C4-2B (cell line): ENCODE results near the gene BIN1.

ENCODE experiments used
- ZFX ChIP-seq: fragments of 450-650 bp; IDR thresholded peaks from 2 replicates; pipeline ENCODE4 v1.6.1; 2017
- TF ChIP-seq, protein P1 (sequence below): fragments of 450-650 bp; conservative IDR thresholded peaks from 2 replicates; pipeline ENCODE4 v1.5.1; 2017; ENCODE audit warnings: mild to moderate bottlenecking

GRCh38 chr2:127051116-127052056, 55.6 kb downstream of the BIN1 start:
- TF ChIP-seq, protein P1, sequence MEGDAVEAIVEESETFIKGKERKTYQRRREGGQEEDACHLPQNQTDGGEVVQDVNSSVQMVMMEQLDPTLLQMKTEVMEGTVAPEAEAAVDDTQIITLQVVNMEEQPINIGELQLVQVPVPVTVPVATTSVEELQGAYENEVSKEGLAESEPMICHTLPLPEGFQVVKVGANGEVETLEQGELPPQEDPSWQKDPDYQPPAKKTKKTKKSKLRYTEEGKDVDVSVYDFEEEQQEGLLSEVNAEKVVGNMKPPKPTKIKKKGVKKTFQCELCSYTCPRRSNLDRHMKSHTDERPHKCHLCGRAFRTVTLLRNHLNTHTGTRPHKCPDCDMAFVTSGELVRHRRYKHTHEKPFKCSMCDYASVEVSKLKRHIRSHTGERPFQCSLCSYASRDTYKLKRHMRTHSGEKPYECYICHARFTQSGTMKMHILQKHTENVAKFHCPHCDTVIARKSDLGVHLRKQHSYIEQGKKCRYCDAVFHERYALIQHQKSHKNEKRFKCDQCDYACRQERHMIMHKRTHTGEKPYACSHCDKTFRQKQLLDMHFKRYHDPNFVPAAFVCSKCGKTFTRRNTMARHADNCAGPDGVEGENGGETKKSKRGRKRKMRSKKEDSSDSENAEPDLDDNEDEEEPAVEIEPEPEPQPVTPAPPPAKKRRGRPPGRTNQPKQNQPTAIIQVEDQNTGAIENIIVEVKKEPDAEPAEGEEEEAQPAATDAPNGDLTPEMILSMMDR, result no peak
- no peak for TF ChIP-seq ZFX
